Midbrain (tissue), 1 donor: ENCODE results near the gene CAPN1.
"Not testable (repeated sequence)": the region's sequence is repeated elsewhere in the genome, so short reads cannot be mapped to it uniquely, and the experiment has no call there.

ENCODE experiments used
- DNase-seq: peaks from one replicate; lab custom pipeline; 2025; lab: John Stamatoyannopoulos, UW

CAPN1 gene

GRCh38 chr11:65160643-65161042 is 21.1 kb upstream of the CAPN1 start:
- no peak for DNase-seq

GRCh38 chr11:65163684-65164083 is 18.0 kb upstream of the CAPN1 start:
- no peak for DNase-seq

- no peak for DNase-seq
These were observed 16.1 kb upstream of the CAPN1 start for GRCh38 chr11:65165410-65166317.

- DNase-seq: no peak
These were observed 14.8 kb upstream of the CAPN1 start for GRCh38 chr11:65166893-65167292.

GRCh38 chr11:65167656-65168055 is 14.1 kb upstream of the CAPN1 start:
- no peak for DNase-seq

GRCh38 chr11:65169164-65169641 is 12.5 kb upstream of the CAPN1 start:
- no peak for DNase-seq

- no peak for DNase-seq
These were observed 11.6 kb upstream of the CAPN1 start, which contains the start of gene SPDYC for GRCh38 chr11:65170058-65170534. SPDYC (plus strand) TSS chr11:65170233; CDS start chr11:65171358, 1,125 bp downstream.

- DNase-seq: no peak
These were observed 9.1 kb upstream of the CAPN1 start for GRCh38 chr11:65172600-65172999.

- not testable (repeated sequence) for DNase-seq
These were observed 7.1 kb upstream of the CAPN1 start for GRCh38 chr11:65174571-65175010.

GRCh38 chr11:65180877-65181568 is 705 bp upstream of the CAPN1 start:
- DNase-seq: peak; percentile 19

GRCh38 chr11:65182258-65183170 is 786 bp downstream of the CAPN1 start:
- peak; percentile 7 for DNase-seq

GRCh38 chr11:65183201-65183891 is 1.6 kb downstream of the CAPN1 start:
- DNase-seq: no peak

- DNase-seq: no peak
These were observed 2.4 kb downstream of the CAPN1 start for GRCh38 chr11:65184146-65184545.

- no peak for DNase-seq
These were observed 3.4 kb downstream of the CAPN1 start for GRCh38 chr11:65185171-65185570.

- no peak for DNase-seq
These were observed 4.2 kb downstream of the CAPN1 start for GRCh38 chr11:65185869-65186341.

GRCh38 chr11:65186701-65187100 is 5.0 kb downstream of the CAPN1 start:
- no peak for DNase-seq

GRCh38 chr11:65187146-65187675 is 5.5 kb downstream of the CAPN1 start:
- DNase-seq: no peak

GRCh38 chr11:65187971-65188461 is 6.3 kb downstream of the CAPN1 start:
- DNase-seq: no peak

- no peak for DNase-seq
These were observed 6.8 kb downstream of the CAPN1 start for GRCh38 chr11:65188486-65188885.

- DNase-seq: no peak
These were observed 7.5 kb downstream of the CAPN1 start for GRCh38 chr11:65189191-65189590.
